RWPE1 (cell line): ENCODE data around the gene SHB.
"Not testable (repeated sequence)": the region's sequence is repeated elsewhere in the genome, so short reads cannot be mapped to it uniquely, and the experiment has no call there.

Source experiments
- CTCF ChIA-PET: fragments of 350-600 bp; sonication (Branson Sonifier 250); formaldehyde crosslinking; extraction: SDS; loops from one replicate; lab custom pipeline; 2021; lab: Yijun Ruan, JAX
- POLR2A ChIA-PET: fragments of 400-600 bp; formaldehyde crosslinking; extraction: SDS; loops from one replicate; lab custom pipeline; 2020; ENCODE audit warnings: antibody characterized with exemption; ENCODE audit not compliant: low non-redundant PET; lab: Yijun Ruan, JAX
- DNase-seq: peaks from one replicate; pipeline ENCODE4 v3.0.0; 2012; ENCODE audit warnings: low spot score
- H3K27ac ChIP-seq: fragments of 450-650 bp; 2 replicates; pipeline ENCODE4 v1.5.1; 2017
- CTCF ChIP-seq: fragments of 450-650 bp; conservative IDR thresholded peaks from 2 replicates; pipeline ENCODE4 v1.5.1; 2017; ENCODE audit warnings: low read depth, mild to moderate bottlenecking

The SHB gene

GRCh38 chr9:37903647-37904444 lies 165.2 kb downstream of the SHB start, which contains the start of gene SLC25A51:
Gene SLC25A51, minus strand, starts transcription at chr9:37904127. Its CDS starts 15,577 bp downstream, at chr9:37888550.
- CTCF ChIA-PET: interaction anchor here (0.7 to 2.5 kb wide), 5 partner anchors 10 to 596 kb away, joined by 3 to 6 read pairs (median 3); no protein-coding TSS in a partner anchor
- peak; percentile 95 for DNase-seq
- peak within 1 kb of the TSS; percentile 93 for H3K27ac ChIP-seq
- peak; percentile 88 for TF ChIP-seq CTCF
- POLR2A ChIA-PET: no interaction called here

GRCh38 chr9:37902796-37903646 lies 166.0 kb downstream of the SHB start:
- peak; percentile 48 for DNase-seq
- ChIA-PET POLR2A (no interaction called here), CTCF (interaction anchor here (0.5 to 1.7 kb wide), 6 partner anchors 10 to 597 kb away, joined by 3 to 5 read pairs (median 3); no protein-coding TSS in a partner anchor)
- peak overlapping the region; percentile 93 for H3K27ac ChIP-seq
- TF ChIP-seq CTCF: no peak

GRCh38 chr9:37902131-37902530 lies 166.9 kb downstream of the SHB start:
- CTCF ChIA-PET: interaction anchor here (1.7 kb wide), 1 partner anchor 11 kb away, joined by 5 read pairs; no protein-coding TSS in a partner anchor
- TF ChIP-seq CTCF: no peak
- H3K27ac ChIP-seq: no peak overlapping the region
- DNase-seq: no peak
- POLR2A ChIA-PET: no interaction called here

- no peak overlapping the region for H3K27ac ChIP-seq
- no peak for DNase-seq
- ChIA-PET POLR2A (interaction anchor here (0.5 to 0.6 kb wide), 2 partner anchors 22 to 417 kb away, joined by 4 to 10 read pairs; no protein-coding TSS in a partner anchor), CTCF (no interaction called here)
- no peak for TF ChIP-seq CTCF
These were observed 170.0 kb downstream of the SHB start for GRCh38 chr9:37899041-37899440.

GRCh38 chr9:37897665-37898064 lies 171.4 kb downstream of the SHB start:
- no peak overlapping the region for H3K27ac ChIP-seq
- TF ChIP-seq CTCF: no peak
- no peak for DNase-seq
- POLR2A ChIA-PET: no interaction called here
- CTCF ChIA-PET: no interaction called here

GRCh38 chr9:37892063-37892462 lies 177.0 kb downstream of the SHB start:
- ChIA-PET POLR2A (no interaction called here), CTCF (no interaction called here)
- no peak for TF ChIP-seq CTCF
- DNase-seq: no peak
- H3K27ac ChIP-seq: no peak overlapping the region

GRCh38 chr9:37891042-37891441 lies 178.0 kb downstream of the SHB start:
- POLR2A ChIA-PET, H3K27ac ChIP-seq, CTCF ChIA-PET, DNase-seq: not testable (repeated sequence)
